HEK293 (cell line): ENCODE data around the gene INTS2.

Experiments used
- CTCF ChIA-PET: fragments of 350-600 bp; formaldehyde crosslinking; extraction: SDS; loops from one replicate; lab custom pipeline; 2021; ENCODE audit warnings: antibody characterized with exemption; lab: Yijun Ruan, JAX
- POLR2A ChIA-PET: fragments of 300-600 bp; formaldehyde crosslinking; extraction: SDS; loops from one replicate; lab custom pipeline; 2020; ENCODE audit warnings: antibody characterized with exemption, inconsistent platforms; lab: Yijun Ruan, JAX
- H3K27ac ChIP-seq: fragments of 200-500 bp; sonication (Bioruptor generic); 2 replicates; pipeline ENCODE4 v1.5.1; 2014; ENCODE audit warnings: low read depth, low read length, control low read depth, inconsistent platforms; ENCODE audit errors: extremely low read depth
- H3K36me3 ChIP-seq, 2 experiments: fragments of 200-500 bp in 1 of 2; sonication (Bioruptor generic) in 1 of 2; 1 replicate in 1 of 2; 2 replicates in 1 of 2; pipeline ENCODE4 v1.5.1; 2014 to 2017; ENCODE audit warnings: inconsistent platforms in 2 of 2, low read length in 2 of 2; ENCODE audit not compliant: control insufficient read depth in 2 of 2, insufficient read depth in 1 of 2
- H3K4me1 ChIP-seq: fragments of 200-500 bp; sonication (Bioruptor generic); 2 replicates; pipeline ENCODE4 v1.5.1; 2014; ENCODE audit warnings: mild to moderate bottlenecking, low read length, inconsistent platforms; ENCODE audit not compliant: control insufficient read depth, insufficient read depth
- H3K4me3 ChIP-seq: 2 replicates; pipeline ENCODE4 v1.5.1; 2011; ENCODE audit warnings: low read depth, mild to moderate bottlenecking, control low read depth, low read length, moderate library complexity
- H3K9me3 ChIP-seq: fragments of 200-500 bp; sonication (Bioruptor generic); 2 replicates; pipeline ENCODE4 v1.5.1; 2014; ENCODE audit warnings: low read depth, low read length, inconsistent platforms; ENCODE audit not compliant: control insufficient read depth, insufficient read depth
- CTCF ChIP-seq: fragments of 450-650 bp; formaldehyde crosslinking; IDR thresholded peaks from 2 replicates; pipeline ENCODE4 v1.5.1; 2016; ENCODE audit warnings: missing biosample characterization, missing genetic modification characterization
- FEZF1 ChIP-seq: fragments of 450-650 bp; formaldehyde crosslinking; IDR thresholded peaks from 2 replicates; pipeline ENCODE4 v1.5.1; 2016; ENCODE audit warnings: missing biosample characterization, missing genetic modification characterization
- GLI4 ChIP-seq: fragments of 450-650 bp; formaldehyde crosslinking; IDR thresholded peaks from 2 replicates; pipeline ENCODE4 v1.5.1; 2016; ENCODE audit warnings: missing biosample characterization, missing genetic modification characterization
- PRDM1 ChIP-seq: fragments of 450-650 bp; formaldehyde crosslinking; IDR thresholded peaks from 2 replicates; pipeline ENCODE4; 2016; ENCODE audit warnings: missing biosample characterization, missing genetic modification characterization
- SCRT1 ChIP-seq: fragments of 450-650 bp; formaldehyde crosslinking; IDR thresholded peaks from 2 replicates; pipeline ENCODE4 v1.5.1; 2016; ENCODE audit warnings: missing biosample characterization, missing genetic modification characterization, borderline replicate concordance
- TCF7L2 ChIP-seq: IDR thresholded peaks from 2 replicates; pipeline ENCODE4 v1.6.1; 2011; ENCODE audit warnings: low read depth, mild to moderate bottlenecking, inconsistent platforms, low read length, moderate library complexity, borderline replicate concordance
- ZNF114 ChIP-seq: fragments of 450-650 bp; formaldehyde crosslinking; IDR thresholded peaks from 2 replicates; pipeline ENCODE4 v1.5.0; 2017; ENCODE audit warnings: missing biosample characterization, missing genetic modification characterization
- ZNF16 ChIP-seq: fragments of 450-650 bp; formaldehyde crosslinking; IDR thresholded peaks from 2 replicates; pipeline ENCODE4 v1.5.1; 2016; ENCODE audit warnings: low read depth, missing biosample characterization, missing genetic modification characterization
- ZNF184 ChIP-seq: fragments of 450-650 bp; IDR thresholded peaks from 2 replicates; pipeline ENCODE4 v1.5.1; 2018; ENCODE audit warnings: missing biosample characterization, mild to moderate bottlenecking, missing genetic modification characterization
- ZNF214 ChIP-seq: fragments of 450-650 bp; formaldehyde crosslinking; IDR thresholded peaks from 2 replicates; pipeline ENCODE4 v1.5.1; 2017; ENCODE audit warnings: missing biosample characterization, mild to moderate bottlenecking, missing genetic modification characterization, borderline replicate concordance
- ZNF391 ChIP-seq: fragments of 450-650 bp; formaldehyde crosslinking; IDR thresholded peaks from 2 replicates; pipeline ENCODE4 v1.5.1; 2016; ENCODE audit warnings: low read depth, missing biosample characterization, missing genetic modification characterization, borderline replicate concordance
- ZNF398 ChIP-seq: fragments of 450-650 bp; formaldehyde crosslinking; IDR thresholded peaks from 2 replicates; pipeline ENCODE4 v1.5.1; 2017; ENCODE audit warnings: missing biosample characterization, missing genetic modification characterization
- ZNF555 ChIP-seq: fragments of 450-650 bp; formaldehyde crosslinking; conservative IDR thresholded peaks from 2 replicates; pipeline ENCODE4 v1.5.1; 2017; ENCODE audit warnings: missing biosample characterization, mild to moderate bottlenecking, missing genetic modification characterization, inconsistent platforms
- ZNF561 ChIP-seq: fragments of 450-650 bp; IDR thresholded peaks from 2 replicates; pipeline ENCODE4 v1.5.1; 2018; ENCODE audit warnings: missing biosample characterization, missing genetic modification characterization, borderline replicate concordance
- ZNF639 ChIP-seq: fragments of 450-650 bp; formaldehyde crosslinking; IDR thresholded peaks from 2 replicates; pipeline ENCODE4 v1.5.1; 2016; ENCODE audit warnings: missing biosample characterization, missing genetic modification characterization
- ZNF670 ChIP-seq: fragments of 450-650 bp; formaldehyde crosslinking; IDR thresholded peaks from 2 replicates; pipeline ENCODE4 v1.5.1; 2016; ENCODE audit warnings: missing biosample characterization, missing genetic modification characterization, low read depth
- ZNF777 ChIP-seq: fragments of 450-650 bp; formaldehyde crosslinking; IDR thresholded peaks from 2 replicates; pipeline ENCODE4 v1.5.1; 2017; ENCODE audit warnings: missing biosample characterization, missing genetic modification characterization, borderline replicate concordance
- ZNF843 ChIP-seq: fragments of 450-650 bp; formaldehyde crosslinking; IDR thresholded peaks from 2 replicates; pipeline ENCODE4 v1.5.1; 2016; ENCODE audit warnings: missing biosample characterization, missing genetic modification characterization
- ZSCAN23 ChIP-seq: fragments of 450-650 bp; formaldehyde crosslinking; IDR thresholded peaks from 2 replicates; pipeline ENCODE4 v1.5.1; 2016; ENCODE audit warnings: missing biosample characterization, missing genetic modification characterization
- ZSCAN30 ChIP-seq: fragments of 450-650 bp; IDR thresholded peaks from 2 replicates; pipeline ENCODE4 v1.5.1; 2018; ENCODE audit warnings: missing biosample characterization, mild to moderate bottlenecking, missing genetic modification characterization, moderate library complexity
- TF ChIP-seq, protein P1 (sequence below): fragments of 450-650 bp; formaldehyde crosslinking; IDR thresholded peaks from 2 replicates; pipeline ENCODE4 v1.5.1; 2017; ENCODE audit warnings: missing biosample characterization, missing genetic modification characterization
- TF ChIP-seq, protein P2 (sequence below): fragments of 450-650 bp; formaldehyde crosslinking; IDR thresholded peaks from 2 replicates; pipeline ENCODE4 v1.5.1; 2017; ENCODE audit warnings: missing biosample characterization, missing genetic modification characterization
- TF ChIP-seq, protein P3 (sequence below): fragments of 450-650 bp; formaldehyde crosslinking; IDR thresholded peaks from 2 replicates; pipeline ENCODE4 v1.5.1; 2016; ENCODE audit warnings: missing biosample characterization, missing genetic modification characterization, borderline replicate concordance

Gene INTS2

DNA sequence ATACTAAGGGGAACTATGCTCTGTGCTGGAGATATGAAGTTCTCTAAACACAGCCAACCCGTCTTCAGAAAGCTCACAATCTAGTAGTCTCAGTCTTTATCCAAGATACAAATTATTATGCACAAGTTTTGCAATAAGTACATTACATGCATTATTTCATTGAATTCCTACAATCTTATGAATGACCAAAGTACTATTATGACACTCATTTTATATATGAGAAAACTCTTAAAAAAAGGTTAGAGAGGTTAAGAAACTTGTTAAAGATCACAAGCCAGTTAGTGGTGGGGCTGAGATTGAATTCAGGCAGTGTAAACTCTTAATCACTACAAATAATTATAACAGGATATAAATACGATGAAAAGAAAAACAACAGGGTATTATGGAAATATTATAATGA lies 59.7 kb downstream of the INTS2 start (continued):
- TF ChIP-seq, protein P1, sequence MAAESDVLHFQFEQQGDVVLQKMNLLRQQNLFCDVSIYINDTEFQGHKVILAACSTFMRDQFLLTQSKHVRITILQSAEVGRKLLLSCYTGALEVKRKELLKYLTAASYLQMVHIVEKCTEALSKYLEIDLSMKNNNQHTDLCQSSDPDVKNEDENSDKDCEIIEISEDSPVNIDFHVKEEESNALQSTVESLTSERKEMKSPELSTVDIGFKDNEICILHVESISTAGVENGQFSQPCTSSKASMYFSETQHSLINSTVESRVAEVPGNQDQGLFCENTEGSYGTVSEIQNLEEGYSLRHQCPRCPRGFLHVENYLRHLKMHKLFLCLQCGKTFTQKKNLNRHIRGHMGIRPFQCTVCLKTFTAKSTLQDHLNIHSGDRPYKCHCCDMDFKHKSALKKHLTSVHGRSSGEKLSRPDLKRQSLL = no peak
- no peak for TF ChIP-seq GLI4 (tag by site-specific recombination)
- no peak for TF ChIP-seq ZNF391 (tag by site-specific recombination)
- TF ChIP-seq CTCF (tag by site-specific recombination) = no peak
- TF ChIP-seq ZNF843 (tag by site-specific recombination) = no peak
- TF ChIP-seq ZNF555 (tag by site-specific recombination) = no peak
- no peak for TF ChIP-seq ZNF639 (tag by site-specific recombination)
- no peak for TF ChIP-seq TCF7L2
- no peak for TF ChIP-seq ZNF184
- TF ChIP-seq, all 188 proteins: peak for 0

DNA sequence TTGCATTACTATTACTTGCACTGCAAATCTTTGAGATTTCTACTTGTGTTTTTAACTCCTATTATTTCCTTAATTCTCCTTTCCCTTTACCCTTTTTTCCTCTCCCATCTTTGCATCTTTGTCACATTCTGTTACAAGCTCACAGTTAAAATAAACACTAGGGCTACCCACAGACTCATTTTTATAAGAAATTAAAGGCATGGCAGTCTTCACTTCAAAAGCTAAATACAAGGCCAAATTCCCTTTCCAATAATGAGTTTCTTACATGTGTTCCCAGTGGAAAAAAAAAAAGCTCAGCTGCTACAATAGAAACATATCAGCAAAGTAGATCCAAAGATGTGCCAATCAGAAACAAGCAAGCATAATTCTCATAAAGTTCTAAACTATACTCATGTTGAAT lies 60.7 kb downstream of the INTS2 start:
- POLR2A ChIA-PET = no interaction called here
- TF ChIP-seq ZNF670 (tag by site-specific recombination) = no peak
- no peak for TF ChIP-seq ZNF398 (tag by site-specific recombination)
- TF ChIP-seq PRDM1 = peak; percentile 30; the same call in 1 of the 2 replicates
- no peak for TF ChIP-seq ZNF16 (tag by site-specific recombination)
- Histone ChIP-seq H3K9me3 (no peaks in the 10 kb centered on the region), H3K4me1 (peaks cover 6% of the 10 kb centered on the region; the same call in 1 of the 2 replicates), H3K27ac (no peak overlapping the region), H3K4me3 (no peak overlapping the region), H3K36me3 (peaks cover 47 to 53% of the 10 kb centered on the region in 2 experiments)
- CTCF ChIA-PET = interaction anchor here (1.0 kb wide), 1 partner anchor 30 kb away, joined by 5 read pairs; no protein-coding TSS in a partner anchor

DNA sequence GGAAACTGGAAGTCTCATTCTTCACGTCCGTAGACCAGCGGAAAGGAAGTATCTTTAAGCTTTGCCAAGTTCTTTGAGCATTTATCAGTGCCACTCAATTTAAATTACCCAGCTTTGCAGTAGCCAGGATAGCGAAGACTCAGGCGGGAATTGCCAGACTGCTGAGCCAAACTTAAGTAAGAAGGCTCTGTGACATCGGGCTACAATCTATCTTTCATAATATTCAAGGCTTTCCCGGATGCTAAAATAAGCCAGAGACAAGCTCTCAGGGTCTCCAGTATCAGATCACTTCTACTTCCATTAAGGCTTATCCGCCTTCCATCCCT lies 64.0 kb downstream of the INTS2 start:
- peak overlapping the region; percentile 64 for H3K4me3 ChIP-seq
- ChIA-PET POLR2A (interaction anchor here (0.5 to 2.6 kb wide), 26 partner anchors 9 to 1784 kb away, joined by 3 to 17 read pairs (median 4); partner anchors contain the start of gene INTS2), CTCF (interaction anchor here (0.6 to 3.4 kb wide), 6 partner anchors 18 to 246 kb away, joined by 3 to 11 read pairs (median 3); no protein-coding TSS in a partner anchor)
- peaks cover 13% of the 10 kb centered on the region for H3K4me1 ChIP-seq
- no peaks in the 10 kb centered on the region for H3K9me3 ChIP-seq
- peaks cover 44 to 47% of the 10 kb centered on the region in 2 experiments for H3K36me3 ChIP-seq
- H3K27ac ChIP-seq = peak overlapping the region; percentile 94
- TF ChIP-seq ZNF670 (tag by site-specific recombination) (no peak), ZNF214 (tag by site-specific recombination) (no peak), ZSCAN23 (no peak), SCRT1 (tag by site-specific recombination) (no peak), ZNF555 (tag by site-specific recombination) (no peak), ZNF114 (tag by site-specific recombination) (no peak), FEZF1 (no peak), ZNF561 (tag by site-specific recombination) (0 out of 2 replicates have a peak, but pooled peaks have one; percentile 29), ZSCAN30 (tag by site-specific recombination) (no peak), ZNF777 (tag by site-specific recombination) (no peak)
- TF ChIP-seq, protein P2, sequence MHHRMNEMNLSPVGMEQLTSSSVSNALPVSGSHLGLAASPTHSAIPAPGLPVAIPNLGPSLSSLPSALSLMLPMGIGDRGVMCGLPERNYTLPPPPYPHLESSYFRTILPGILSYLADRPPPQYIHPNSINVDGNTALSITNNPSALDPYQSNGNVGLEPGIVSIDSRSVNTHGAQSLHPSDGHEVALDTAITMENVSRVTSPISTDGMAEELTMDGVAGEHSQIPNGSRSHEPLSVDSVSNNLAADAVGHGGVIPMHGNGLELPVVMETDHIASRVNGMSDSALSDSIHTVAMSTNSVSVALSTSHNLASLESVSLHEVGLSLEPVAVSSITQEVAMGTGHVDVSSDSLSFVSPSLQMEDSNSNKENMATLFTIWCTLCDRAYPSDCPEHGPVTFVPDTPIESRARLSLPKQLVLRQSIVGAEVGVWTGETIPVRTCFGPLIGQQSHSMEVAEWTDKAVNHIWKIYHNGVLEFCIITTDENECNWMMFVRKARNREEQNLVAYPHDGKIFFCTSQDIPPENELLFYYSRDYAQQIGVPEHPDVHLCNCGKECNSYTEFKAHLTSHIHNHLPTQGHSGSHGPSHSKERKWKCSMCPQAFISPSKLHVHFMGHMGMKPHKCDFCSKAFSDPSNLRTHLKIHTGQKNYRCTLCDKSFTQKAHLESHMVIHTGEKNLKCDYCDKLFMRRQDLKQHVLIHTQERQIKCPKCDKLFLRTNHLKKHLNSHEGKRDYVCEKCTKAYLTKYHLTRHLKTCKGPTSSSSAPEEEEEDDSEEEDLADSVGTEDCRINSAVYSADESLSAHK (tag by site-specific recombination) = no peak
- TF ChIP-seq, protein P3, sequence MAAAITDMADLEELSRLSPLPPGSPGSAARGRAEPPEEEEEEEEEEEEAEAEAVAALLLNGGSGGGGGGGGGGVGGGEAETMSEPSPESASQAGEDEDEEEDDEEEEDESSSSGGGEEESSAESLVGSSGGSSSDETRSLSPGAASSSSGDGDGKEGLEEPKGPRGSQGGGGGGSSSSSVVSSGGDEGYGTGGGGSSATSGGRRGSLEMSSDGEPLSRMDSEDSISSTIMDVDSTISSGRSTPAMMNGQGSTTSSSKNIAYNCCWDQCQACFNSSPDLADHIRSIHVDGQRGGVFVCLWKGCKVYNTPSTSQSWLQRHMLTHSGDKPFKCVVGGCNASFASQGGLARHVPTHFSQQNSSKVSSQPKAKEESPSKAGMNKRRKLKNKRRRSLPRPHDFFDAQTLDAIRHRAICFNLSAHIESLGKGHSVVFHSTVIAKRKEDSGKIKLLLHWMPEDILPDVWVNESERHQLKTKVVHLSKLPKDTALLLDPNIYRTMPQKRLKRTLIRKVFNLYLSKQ (tag by site-specific recombination) = no peak
